ENCODE measurements around the gene ZWILCH. TPM values are rescaled to one million over a fixed set of nuclear protein-coding genes. Genes with fewer than 3 reads are reported as not detected.

Gene ZWILCH
- total RNA-seq, 6 experiments from 2014 or later: 1.1 to 4.9 (median 2.5) TPM

GRCh38 chr15:66508293-66508883 lies 3.3 kb downstream of the ZWILCH start:
- 91% methylated on average over 3 of the region's 3 CpGs for WGBS (ENCODE audit: insufficient coverage, low coverage, low lambda C conversion rate, missing lambda C conversion rate)
- Histone ChIP-seq H3K4me1 (peaks cover 0 to 15% (median 0%) of the 10 kb centered on the region in 4 donors), H3K36me3 (no peaks in the 10 kb centered on the region), H3K4me3 (no peak overlapping the region), H3K27ac (no peak overlapping the region), H3K9me3 (no peaks in the 10 kb centered on the region), H3K27me3 (no peaks in the 10 kb centered on the region)
- no peak for TF ChIP-seq CTCF (IDR thresholded peaks at IDR 0.05)
- no peak for TF ChIP-seq POLR2A (IDR thresholded peaks at IDR 0.05)
- intact Hi-C loops (cut with DNase I): no loop called here
- ATAC-seq (no peak), DNase-seq (no peak)

- no peak for ATAC-seq
- H3K4me3 ChIP-seq: no peak overlapping the region
- no peak for DNase-seq
- TF ChIP-seq POLR2A (IDR thresholded peaks at IDR 0.05) (no peak), CTCF (IDR thresholded peaks at IDR 0.05) (no peak)
- H3K27ac ChIP-seq: no peak overlapping the region
- peaks cover 0 to 2% (median 0%) of the 10 kb centered on the region in 4 donors for H3K36me3 ChIP-seq
- no peaks in the 10 kb centered on the region for H3K4me1 ChIP-seq
- 84% methylated on average over 3 of the region's 3 CpGs for WGBS (ENCODE audit: insufficient coverage, low coverage, low lambda C conversion rate, missing lambda C conversion rate)
- H3K27me3 ChIP-seq: no peaks in the 10 kb centered on the region
- no peaks in the 10 kb centered on the region for H3K9me3 ChIP-seq
- intact Hi-C loops (cut with DNase I): no loop called here
These were observed 9.5 kb downstream of the ZWILCH start for GRCh38 chr15:66514586-66514985.

- H3K9me3 ChIP-seq: no peaks in the 10 kb centered on the region
- WGBS (ENCODE audit: insufficient coverage, low coverage, low lambda C conversion rate, missing lambda C conversion rate): 100% methylated on average over 2 of the region's 2 CpGs
- H3K27ac ChIP-seq: no peak overlapping the region
- no peak overlapping the region for H3K4me3 ChIP-seq
- ATAC-seq (no peak), DNase-seq (no peak)
- H3K4me1 ChIP-seq: no peaks in the 10 kb centered on the region
- intact Hi-C loops (cut with DNase I): no loop called here
- TF ChIP-seq POLR2A (IDR thresholded peaks at IDR 0.05): no peak
- peaks cover 0 to 2% (median 0%) of the 10 kb centered on the region in 4 donors for H3K36me3 ChIP-seq
- H3K27me3 ChIP-seq: no peaks in the 10 kb centered on the region
These were observed 10.8 kb downstream of the ZWILCH start for GRCh38 chr15:66515901-66516322.

GRCh38 chr15:66523926-66524325 lies 18.8 kb downstream of the ZWILCH start:
- Histone ChIP-seq H3K9me3 (no peaks in the 10 kb centered on the region), H3K27ac (no peak overlapping the region), H3K4me1 (no peaks in the 10 kb centered on the region), H3K4me3 (no peak overlapping the region), H3K27me3 (no peaks in the 10 kb centered on the region), H3K36me3 (no peaks in the 10 kb centered on the region)
- ATAC-seq (no peak), DNase-seq (no peak)
- intact Hi-C loops (cut with DNase I): no loop called here
- TF ChIP-seq CTCF (IDR thresholded peaks at IDR 0.05): no peak
- TF ChIP-seq POLR2A (IDR thresholded peaks at IDR 0.05): no peak
- WGBS (ENCODE audit: insufficient coverage, low coverage, low lambda C conversion rate, missing lambda C conversion rate): 91% methylated on average over 3 of the region's 3 CpGs

GRCh38 chr15:66524838-66525237 lies 19.7 kb downstream of the ZWILCH start:
- TF ChIP-seq CTCF (IDR thresholded peaks at IDR 0.05) (no peak), POLR2A (IDR thresholded peaks at IDR 0.05) (no peak)
- ATAC-seq (no peak), DNase-seq (no peak)
- Histone ChIP-seq H3K9me3 (no peaks in the 10 kb centered on the region), H3K27ac (no peak overlapping the region), H3K36me3 (peaks cover 0 to 4% (median 0%) of the 10 kb centered on the region in 4 donors), H3K4me1 (no peaks in the 10 kb centered on the region), H3K27me3 (no peaks in the 10 kb centered on the region), H3K4me3 (no peak overlapping the region)
- WGBS (ENCODE audit: insufficient coverage, low coverage, low lambda C conversion rate, missing lambda C conversion rate): 85% methylated on average over 4 of the region's 4 CpGs
- intact Hi-C loops (cut with DNase I): no loop called here
